ENCODE measurements around the gene HERPUD2. TPM values are rescaled to one million over a fixed set of nuclear protein-coding genes. Genes with fewer than 3 reads are reported as not detected.

HERPUD2 gene
- total RNA-seq, 1 donor from 2014 or later, result 45.2 TPM

- H3K27me3 ChIP-seq, result no peaks in the 10 kb centered on the region
- intact Hi-C loops (cut with DNase I), result no loop called here
- no peak overlapping the region for H3K4me3 ChIP-seq
- no peak overlapping the region for H3K27ac ChIP-seq
- DNase-seq (ENCODE audit: extremely low spot score in 2 of 2), result no peak
- no peaks in the 10 kb centered on the region for H3K9me3 ChIP-seq
- TF ChIP-seq, protein P1, sequence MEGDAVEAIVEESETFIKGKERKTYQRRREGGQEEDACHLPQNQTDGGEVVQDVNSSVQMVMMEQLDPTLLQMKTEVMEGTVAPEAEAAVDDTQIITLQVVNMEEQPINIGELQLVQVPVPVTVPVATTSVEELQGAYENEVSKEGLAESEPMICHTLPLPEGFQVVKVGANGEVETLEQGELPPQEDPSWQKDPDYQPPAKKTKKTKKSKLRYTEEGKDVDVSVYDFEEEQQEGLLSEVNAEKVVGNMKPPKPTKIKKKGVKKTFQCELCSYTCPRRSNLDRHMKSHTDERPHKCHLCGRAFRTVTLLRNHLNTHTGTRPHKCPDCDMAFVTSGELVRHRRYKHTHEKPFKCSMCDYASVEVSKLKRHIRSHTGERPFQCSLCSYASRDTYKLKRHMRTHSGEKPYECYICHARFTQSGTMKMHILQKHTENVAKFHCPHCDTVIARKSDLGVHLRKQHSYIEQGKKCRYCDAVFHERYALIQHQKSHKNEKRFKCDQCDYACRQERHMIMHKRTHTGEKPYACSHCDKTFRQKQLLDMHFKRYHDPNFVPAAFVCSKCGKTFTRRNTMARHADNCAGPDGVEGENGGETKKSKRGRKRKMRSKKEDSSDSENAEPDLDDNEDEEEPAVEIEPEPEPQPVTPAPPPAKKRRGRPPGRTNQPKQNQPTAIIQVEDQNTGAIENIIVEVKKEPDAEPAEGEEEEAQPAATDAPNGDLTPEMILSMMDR (IDR thresholded peaks at IDR 0.05), result no peak
- no peak for TF ChIP-seq POLR2AphosphoS5 (IDR thresholded peaks at IDR 0.05; ENCODE audit: insufficient read depth in 1 of 2, low read depth in 1 of 2)
- no peaks in the 10 kb centered on the region for H3K4me1 ChIP-seq
- no peaks in the 10 kb centered on the region for H3K36me3 ChIP-seq
These were observed 95.3 kb downstream of the HERPUD2 start for GRCh38 chr7:35599645-35600044.

- intact Hi-C loops (cut with DNase I), result no loop called here
- Histone ChIP-seq H3K4me1 (no peaks in the 10 kb centered on the region), H3K4me3 (no peak overlapping the region)
These were observed 95.9 kb downstream of the HERPUD2 start for GRCh38 chr7:35599061-35599460.

GRCh38 chr7:35596061-35596460 lies 98.9 kb downstream of the HERPUD2 start:
- TF ChIP-seq, protein P1 (IDR thresholded peaks at IDR 0.05), result no peak
- TF ChIP-seq POLR2A (IDR thresholded peaks at IDR 0.05), result no peak
- no peak for TF ChIP-seq POLR2AphosphoS5 (IDR thresholded peaks at IDR 0.05; ENCODE audit: insufficient read depth in 1 of 2, low read depth in 1 of 2)
- Histone ChIP-seq H3K27me3 (no peaks in the 10 kb centered on the region), H3K9me3 (no peaks in the 10 kb centered on the region), H3K4me1 (no peaks in the 10 kb centered on the region), H3K4me3 (no peak overlapping the region), H3K36me3 (no peaks in the 10 kb centered on the region), H3K27ac (no peak overlapping the region)
- no peak for DNase-seq (ENCODE audit: extremely low spot score in 2 of 2)
- intact Hi-C loops (cut with DNase I), result no loop called here

More at GRCh38 chr7:35599061-35599460, 95.9 kb downstream of the HERPUD2 start:
- no peak for DNase-seq (ENCODE audit: extremely low spot score in 2 of 2)
- TF ChIP-seq, protein P1 (IDR thresholded peaks at IDR 0.05), result no peak
- no peak for TF ChIP-seq POLR2AphosphoS5 (IDR thresholded peaks at IDR 0.05; ENCODE audit: insufficient read depth in 1 of 2, low read depth in 1 of 2)
- TF ChIP-seq POLR2A (IDR thresholded peaks at IDR 0.05), result no peak
- H3K27me3 ChIP-seq, result no peaks in the 10 kb centered on the region
- no peaks in the 10 kb centered on the region for H3K9me3 ChIP-seq
- H3K27ac ChIP-seq, result no peak overlapping the region
- no peaks in the 10 kb centered on the region for H3K36me3 ChIP-seq

DNA sequence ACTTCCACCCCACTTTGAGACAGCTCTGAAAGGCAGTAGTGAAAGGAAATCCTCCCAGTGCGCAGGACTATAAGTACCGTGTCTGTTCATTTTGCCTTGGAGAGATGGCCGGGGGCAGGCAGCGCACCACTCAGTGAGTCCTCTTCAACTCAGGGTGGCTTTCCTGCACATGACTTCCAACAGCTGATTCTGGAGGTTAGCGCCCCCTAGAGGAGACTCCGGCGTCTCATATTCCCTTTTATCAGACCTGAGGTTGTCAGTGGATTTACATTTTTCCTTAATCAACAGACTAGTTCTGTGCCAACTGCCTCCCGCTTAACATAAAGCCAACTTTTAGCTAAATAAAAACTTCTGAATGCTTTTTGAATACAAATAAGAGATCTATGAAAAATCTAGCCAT lies 101.0 kb downstream of the HERPUD2 start:
- Histone ChIP-seq H3K27ac (no peak overlapping the region), H3K4me1 (no peaks in the 10 kb centered on the region), H3K4me3 (no peak overlapping the region), H3K36me3 (no peaks in the 10 kb centered on the region), H3K9me3 (no peaks in the 10 kb centered on the region), H3K27me3 (no peaks in the 10 kb centered on the region)
- TF ChIP-seq POLR2A (IDR thresholded peaks at IDR 0.05) (no peak), POLR2AphosphoS5 (IDR thresholded peaks at IDR 0.05; ENCODE audit: insufficient read depth in 1 of 2, low read depth in 1 of 2) (no peak)
- TF ChIP-seq, protein P1 (IDR thresholded peaks at IDR 0.05), result no peak
- no peak for DNase-seq (ENCODE audit: extremely low spot score in 2 of 2)
- intact Hi-C loops (cut with DNase I), result no loop called here

GRCh38 chr7:35588647-35589046 lies 106.3 kb downstream of the HERPUD2 start:
- H3K36me3 ChIP-seq, result no peaks in the 10 kb centered on the region
- TF ChIP-seq POLR2AphosphoS5 (IDR thresholded peaks at IDR 0.05; ENCODE audit: insufficient read depth in 1 of 2, low read depth in 1 of 2) (no peak), POLR2A (IDR thresholded peaks at IDR 0.05) (no peak)
- TF ChIP-seq, protein P1 (IDR thresholded peaks at IDR 0.05), result no peak

More at GRCh38 chr7:35588647-35589046, 106.3 kb downstream of the HERPUD2 start:
- Histone ChIP-seq H3K27me3 (no peaks in the 10 kb centered on the region), H3K27ac (no peak overlapping the region), H3K4me3 (no peak overlapping the region), H3K4me1 (no peaks in the 10 kb centered on the region), H3K9me3 (no peaks in the 10 kb centered on the region)
- DNase-seq (ENCODE audit: extremely low spot score in 2 of 2), result no peak
- intact Hi-C loops (cut with DNase I), result no loop called here
